GM23248 (cell line): ENCODE data around the gene PEPD. TPM values are rescaled to one million over a fixed set of nuclear protein-coding genes. Genes with fewer than 3 reads are reported as not detected.
"Not testable (repeated sequence)": the region's sequence is repeated elsewhere in the genome, so short reads cannot be mapped to it uniquely, and the experiment has no call there.

ENCODE experiments used
- DNase-seq: peaks from one replicate; pipeline ENCODE4 v3.0.0-alpha.2; 2015
- H2AFZ ChIP-seq: fragments of 200-600 bp; sonication (generic); 2 replicates; pipeline ENCODE4 v1.6.1; 2016; ENCODE audit warnings: antibody characterized with exemption
- H3F3A ChIP-seq: fragments of 200-600 bp; sonication (generic); 2 replicates; pipeline ENCODE4 v1.6.1; 2016; ENCODE audit warnings: mild to moderate bottlenecking, antibody characterized with exemption, mixed run types; ENCODE audit not compliant: insufficient read depth
- H3K27ac ChIP-seq: fragments of 200-600 bp; sonication (generic); 2 replicates; pipeline ENCODE4 v1.5.1; 2016; ENCODE audit warnings: mild to moderate bottlenecking
- H3K27me3 ChIP-seq: fragments of 200-600 bp; sonication (generic); replicated peaks from 2 replicates; pipeline ENCODE4 v1.6.1; 2016; ENCODE audit warnings: mild to moderate bottlenecking; ENCODE audit not compliant: insufficient read depth
- H3K36me3 ChIP-seq: fragments of 200-600 bp; sonication (generic); 2 replicates; pipeline ENCODE4 v1.6.1; 2016; ENCODE audit warnings: low read depth, mild to moderate bottlenecking
- H3K4me1 ChIP-seq: fragments of 200-600 bp; sonication (generic); 2 replicates; pipeline ENCODE4 v1.6.1; 2016; ENCODE audit warnings: mild to moderate bottlenecking; ENCODE audit not compliant: insufficient read depth
- H3K4me2 ChIP-seq: fragments of 200-600 bp; sonication (generic); one replicate; pipeline ENCODE4 v1.6.1; 2016; ENCODE audit warnings: mild to moderate bottlenecking; ENCODE audit not compliant: unreplicated experiment
- H3K4me3 ChIP-seq: fragments of 200-600 bp; sonication (generic); 2 replicates; pipeline ENCODE4 v1.5.1; 2016; ENCODE audit warnings: mild to moderate bottlenecking
- H3K79me2 ChIP-seq: fragments of 200-600 bp; sonication (generic); 2 replicates; pipeline ENCODE4 v1.6.1; 2016; ENCODE audit warnings: mild to moderate bottlenecking; ENCODE audit not compliant: insufficient read depth
- H3K9ac ChIP-seq: fragments of 200-600 bp; sonication (generic); 2 replicates; pipeline ENCODE4 v1.6.1; 2016; ENCODE audit warnings: mild to moderate bottlenecking
- H3K9me2 ChIP-seq: fragments of 200-600 bp; sonication (generic); 2 replicates; pipeline ENCODE4 v1.6.1; 2016; ENCODE audit warnings: mixed run types, mild to moderate bottlenecking, moderate library complexity; ENCODE audit not compliant: insufficient read depth
- H3K9me3 ChIP-seq: fragments of 200-600 bp; sonication (generic); one replicate; pipeline ENCODE4 v1.6.1; 2017; ENCODE audit warnings: low read depth
- H4K20me1 ChIP-seq: fragments of 200-600 bp; sonication (generic); 2 replicates; pipeline ENCODE4 v1.6.0; 2016; ENCODE audit not compliant: insufficient read depth
- EZH2 ChIP-seq: fragments of 200-600 bp; sonication (generic); IDR thresholded peaks from 2 replicates; pipeline ENCODE4 v1.6.1; 2018; ENCODE audit warnings: antibody characterized with exemption, mild to moderate bottlenecking; ENCODE audit not compliant: insufficient read depth, poor library complexity, severe bottlenecking
- EZH2phosphoT487 ChIP-seq: fragments of 200-600 bp; sonication (generic); IDR thresholded peaks from 2 replicates; pipeline ENCODE4 v1.6.1; 2018; ENCODE audit warnings: antibody characterized with exemption, moderate library complexity, mild to moderate bottlenecking, low read depth; ENCODE audit not compliant: insufficient read depth
- WGBS, 2 experiments: methylation state at CpG; one replicate each; pipeline ENCODE4 v1.1.6; 2015 to 2017; ENCODE audit warnings: low lambda C conversion rate in 2 of 2, low coverage in 1 of 2; ENCODE audit errors: missing lambda C conversion rate in 2 of 2; 5-methylcytosine and 5-hydroxymethylcytosine counted together
- in situ Hi-C: fragments of 300-500 bp; cut with MboI; formaldehyde crosslinking; loops from 2 replicates; pipeline ENCODE4 v1.15.0; 2020
- polyA plus RNA-seq: library from polyadenylated mRNA; unstranded; fragments of >200 nt; fragmentation: Nextera tagmentation; extraction: Ambion mirVana; gene quantifications from 2 replicates; pipeline ENCODE4 v1.2.1, GENCODE V29; 2016
- total RNA-seq: library from RNA; depleted of rRNA; stranded (reverse); fragments of >200 nt; shearing (Covaris generic); gene quantifications from 2 replicates; pipeline ENCODE4 v1.2.3, GENCODE V29; 2014

The PEPD gene
- total and polyA plus RNA-seq, 2 experiments from 2014 or later: 54.8 to 86.5 TPM

- Histone ChIP-seq H3F3A (no peaks in the 10 kb centered on the region), H3K9me2 (no peaks in the 10 kb centered on the region), H2AFZ (no peak overlapping the region), H3K9me3 (no peaks in the 10 kb centered on the region), H3K4me2 (no peak overlapping the region), H3K9ac (no peak overlapping the region), H3K79me2 (no peaks in the 10 kb centered on the region), H3K27me3 (no peaks in the 10 kb centered on the region), H3K36me3 (no peaks in the 10 kb centered on the region), H3K27ac (no peak overlapping the region), H3K4me1 (no peaks in the 10 kb centered on the region), H4K20me1 (no peaks in the 10 kb centered on the region), H3K4me3 (no peak overlapping the region)
- TF ChIP-seq EZH2: no peak
- TF ChIP-seq EZH2phosphoT487: no peak
- DNase-seq: no peak
- in situ Hi-C loops: no loop called here
- WGBS, 2 experiments: 3 to 6% methylated on average over 8 of the region's 8 CpGs
Observed at GRCh38 chr19:33558151-33558550, 36.6 kb upstream of the PEPD start.

- H3K79me2 ChIP-seq: no peaks in the 10 kb centered on the region
- H3K9me3 ChIP-seq: no peaks in the 10 kb centered on the region
- no peaks in the 10 kb centered on the region for H3K9me2 ChIP-seq
- DNase-seq: no peak
- in situ Hi-C loops: no loop called here
- H3K36me3 ChIP-seq: no peaks in the 10 kb centered on the region
- H3K9ac ChIP-seq: no peak overlapping the region
- no peak overlapping the region for H3K27ac ChIP-seq
- no peak for TF ChIP-seq EZH2
- no peak for TF ChIP-seq EZH2phosphoT487
- no peak overlapping the region for H3K4me2 ChIP-seq
- no peaks in the 10 kb centered on the region for H3F3A ChIP-seq
- no peak overlapping the region for H3K4me3 ChIP-seq
- no peaks in the 10 kb centered on the region for H4K20me1 ChIP-seq
- no peaks in the 10 kb centered on the region for H3K4me1 ChIP-seq
- no peak overlapping the region for H2AFZ ChIP-seq
- 55 to 62% methylated on average over 13 of the region's 13 CpGs for WGBS, 2 experiments
- H3K27me3 ChIP-seq: no peaks in the 10 kb centered on the region
Observed at GRCh38 chr19:33557720-33558119, 36.1 kb upstream of the PEPD start.

GRCh38 chr19:33557196-33557595, 35.6 kb upstream of the PEPD start:
- Histone ChIP-seq H3K9me3 (no peaks in the 10 kb centered on the region), H3K79me2 (no peaks in the 10 kb centered on the region), H3K4me1 (no peaks in the 10 kb centered on the region), H3K4me3 (no peak overlapping the region), H3K27me3 (no peaks in the 10 kb centered on the region), H3K27ac (no peak overlapping the region), H4K20me1 (no peaks in the 10 kb centered on the region), H3K4me2 (no peak overlapping the region), H3K9ac (no peak overlapping the region), H3K9me2 (no peaks in the 10 kb centered on the region), H3K36me3 (no peaks in the 10 kb centered on the region), H3F3A (no peaks in the 10 kb centered on the region), H2AFZ (no peak overlapping the region)
- WGBS, 2 experiments: 39 to 40% methylated on average over 9 to 10 of the region's 10 CpGs
- TF ChIP-seq EZH2phosphoT487 (no peak), EZH2 (no peak)
- in situ Hi-C loops: no loop called here
- no peak for DNase-seq

- 13 to 34% methylated on average over 2 to 3 of the region's 4 CpGs for WGBS, 2 experiments
- Histone ChIP-seq H3K79me2 (no peaks in the 10 kb centered on the region), H3K4me3 (no peak overlapping the region), H3K9ac (no peak overlapping the region), H3K4me2 (no peak overlapping the region), H3K9me3 (no peaks in the 10 kb centered on the region), H3K27ac (no peak overlapping the region), H3F3A (no peaks in the 10 kb centered on the region), H3K27me3 (no peaks in the 10 kb centered on the region), H2AFZ (no peak overlapping the region), H3K4me1 (no peaks in the 10 kb centered on the region), H4K20me1 (no peaks in the 10 kb centered on the region), H3K36me3 (no peaks in the 10 kb centered on the region), H3K9me2 (no peaks in the 10 kb centered on the region)
- DNase-seq: no peak
- in situ Hi-C loops: no loop called here
- no peak for TF ChIP-seq EZH2
- TF ChIP-seq EZH2phosphoT487: no peak
Observed at GRCh38 chr19:33556261-33556660, 34.7 kb upstream of the PEPD start.

GRCh38 chr19:33555726-33556125, 34.1 kb upstream of the PEPD start:
- DNase-seq, H2AFZ ChIP-seq, H3K79me2 ChIP-seq, H3K4me2 ChIP-seq, H3K36me3 ChIP-seq, H3K9me3 ChIP-seq, H3K9ac ChIP-seq, H3K4me3 ChIP-seq, in situ Hi-C loops, H4K20me1 ChIP-seq, H3K27ac ChIP-seq, H3K9me2 ChIP-seq, H3K4me1 ChIP-seq, H3F3A ChIP-seq, H3K27me3 ChIP-seq: not testable (repeated sequence)
- WGBS, 2 experiments: 12 to 19% methylated on average over 4 of the region's 4 CpGs
